Ovary (tissue), 9 donors: Measurements from ENCODE around the gene DGKI. TPM values are rescaled to one million over a fixed set of nuclear protein-coding genes. Genes with fewer than 3 reads are reported as not detected.

Source experiments
- DNase-seq, 5 donors: peaks; one replicate each; pipeline ENCODE4 v3.0.0-alpha.2; 2019 to 2020
- H3K27ac ChIP-seq, 2 donors: fragments of 200-600 bp; one replicate each; pipeline versions ENCODE4 v1.5.1 to v1.8.0; 2019 to 2022
- H3K27me3 ChIP-seq: fragments of 200-600 bp; one replicate; pipeline ENCODE4 v1.8.0; 2022
- H3K36me3 ChIP-seq: fragments of 200-600 bp; sonication (generic); one replicate; pipeline ENCODE4 v1.5.1; 2019
- H3K4me1 ChIP-seq: one replicate; pipeline ENCODE4 v1.8.1; 2013; ENCODE audit warnings: mild to moderate bottlenecking, moderate library complexity; ENCODE audit not compliant: insufficient read depth
- H3K4me3 ChIP-seq: fragments of 200-600 bp; sonication (generic); one replicate; pipeline ENCODE4 v1.5.1; 2017
- H3K9me3 ChIP-seq, 2 donors: fragments of 200-600 bp in 1 of 2; sonication (generic) in 1 of 2; one replicate each; pipeline versions ENCODE4 v1.5.1 to v1.8.1; 2013 to 2019; ENCODE audit warnings: mild to moderate bottlenecking in 1 of 2, moderate library complexity in 1 of 2
- EP300 ChIP-seq: sonication (generic); formaldehyde crosslinking; IDR thresholded peaks from one replicate; pipeline ENCODE4 v1.6.1; 2017; ENCODE audit warnings: antibody characterized with exemption
- POLR2A ChIP-seq: fragments of 450-650 bp; IDR thresholded peaks from one replicate; pipeline ENCODE4 v1.6.1; 2017; ENCODE audit warnings: antibody characterized with exemption, mild to moderate bottlenecking, moderate library complexity
- WGBS, 3 donors: extraction: QIAGEN DNeasy Blood & Tissue Kit in 1 of 3; methylation state at CpG; one replicate each; pipeline versions ENCODE4 v1.1.5 to v1.1.7; 2013 to 2017; 5-methylcytosine and 5-hydroxymethylcytosine counted together
- intact Hi-C, 4 donors: fragments of 100-400 bp; cut with DNase I; formaldehyde crosslinking; loops; one replicate each; pipeline versions ENCODE4 v1.11.0 to v1.15.1; 2022 to 2023
- polyA plus RNA-seq, 2 donors: library from polyadenylated mRNA; stranded (reverse); fragments of 200-250 nt in 1 of 2; fragments of 350-450 nt in 1 of 2; fragmentation: Illumina TruSeq in 1 of 2; extraction: RNeasy Lipid Tissue Mini Kit (QIAGEN cat#74804) in 1 of 2; gene quantifications; one replicate each; pipeline ENCODE4 v1.2.3, GENCODE V29; 2013 to 2014
- total RNA-seq, 7 donors: library from RNA; depleted of rRNA in 2 of 7; stranded (reverse); fragments of >200 nt in 2 of 7; fragmentation: NEBNext Ultra II Directional in 3 of 7; extraction: Animal tissue kit (Norgen Biotek cat#: 25700) in 3 of 7; gene quantifications; one replicate each; pipeline versions ENCODE4 v1.1.0 to v1.2.4, GENCODE V29; 2016 to 2023
- TF ChIP-seq, protein P1 (sequence below), 3 donors: fragments of 450-650 bp in 2 of 3; fragments of 200-600 bp in 1 of 3; IDR thresholded peaks; one replicate each; pipeline versions ENCODE4 v1.5.1 to v1.8.0; 2016 to 2022; ENCODE audit warnings: antibody characterized with exemption in 3 of 3, mild to moderate bottlenecking in 1 of 3
- donor health status: DM: no; HTN: no; CAD: no; lungs with moderate emphysema.
- donor health status: DM: no; HTN: no; CAD: no.
- donor health status: Bipolar disorder and iron deficiency.
- donor health status: DM: yes; HTN: yes; CAD: no.
- donor health status: DM: no; HTN: no; CAD: no.
- donor health status: DM: yes; HTN: yes; CAD: no.

Gene DGKI
- total and polyA plus RNA-seq, 9 donors: 0.10 to 1.3 (median 0.29) TPM

DNA sequence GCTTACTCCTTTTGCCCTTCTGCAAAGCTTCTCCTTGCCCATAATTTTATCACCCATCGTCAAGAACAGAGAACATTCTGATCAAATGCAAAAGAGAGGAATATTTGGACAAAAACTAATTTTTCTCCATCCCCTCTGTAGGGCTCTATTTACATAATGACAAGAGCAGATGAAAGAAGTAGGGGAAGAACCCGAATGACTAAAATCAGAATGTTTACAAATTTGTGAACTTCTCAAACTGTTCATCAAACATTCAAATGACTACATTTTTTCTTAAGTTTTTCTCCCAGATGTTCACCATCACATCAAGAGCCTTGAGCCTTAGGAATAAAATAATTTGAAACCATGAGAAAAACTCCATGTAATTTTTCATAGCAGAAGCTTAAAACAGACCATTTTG lies 119.4 kb downstream of the DGKI start:
- intact Hi-C loops: no loop called here
- H3K27me3 ChIP-seq: no peaks in the 10 kb centered on the region
- no peak overlapping the region for H3K27ac ChIP-seq
- H3K4me3 ChIP-seq: no peak overlapping the region
- TF ChIP-seq, protein P1, sequence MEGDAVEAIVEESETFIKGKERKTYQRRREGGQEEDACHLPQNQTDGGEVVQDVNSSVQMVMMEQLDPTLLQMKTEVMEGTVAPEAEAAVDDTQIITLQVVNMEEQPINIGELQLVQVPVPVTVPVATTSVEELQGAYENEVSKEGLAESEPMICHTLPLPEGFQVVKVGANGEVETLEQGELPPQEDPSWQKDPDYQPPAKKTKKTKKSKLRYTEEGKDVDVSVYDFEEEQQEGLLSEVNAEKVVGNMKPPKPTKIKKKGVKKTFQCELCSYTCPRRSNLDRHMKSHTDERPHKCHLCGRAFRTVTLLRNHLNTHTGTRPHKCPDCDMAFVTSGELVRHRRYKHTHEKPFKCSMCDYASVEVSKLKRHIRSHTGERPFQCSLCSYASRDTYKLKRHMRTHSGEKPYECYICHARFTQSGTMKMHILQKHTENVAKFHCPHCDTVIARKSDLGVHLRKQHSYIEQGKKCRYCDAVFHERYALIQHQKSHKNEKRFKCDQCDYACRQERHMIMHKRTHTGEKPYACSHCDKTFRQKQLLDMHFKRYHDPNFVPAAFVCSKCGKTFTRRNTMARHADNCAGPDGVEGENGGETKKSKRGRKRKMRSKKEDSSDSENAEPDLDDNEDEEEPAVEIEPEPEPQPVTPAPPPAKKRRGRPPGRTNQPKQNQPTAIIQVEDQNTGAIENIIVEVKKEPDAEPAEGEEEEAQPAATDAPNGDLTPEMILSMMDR (IDR thresholded peaks at IDR 0.05): no peak
- no peak for TF ChIP-seq POLR2A
- no peak for TF ChIP-seq EP300
- no peaks in the 10 kb centered on the region for H3K36me3 ChIP-seq
- 6 to 24% (median 20%) methylated on average over 2 of the region's 2 CpGs for WGBS, 3 donors
- no peak for DNase-seq
- H3K9me3 ChIP-seq: no peaks in the 10 kb centered on the region
- no peaks in the 10 kb centered on the region for H3K4me1 ChIP-seq

DNA sequence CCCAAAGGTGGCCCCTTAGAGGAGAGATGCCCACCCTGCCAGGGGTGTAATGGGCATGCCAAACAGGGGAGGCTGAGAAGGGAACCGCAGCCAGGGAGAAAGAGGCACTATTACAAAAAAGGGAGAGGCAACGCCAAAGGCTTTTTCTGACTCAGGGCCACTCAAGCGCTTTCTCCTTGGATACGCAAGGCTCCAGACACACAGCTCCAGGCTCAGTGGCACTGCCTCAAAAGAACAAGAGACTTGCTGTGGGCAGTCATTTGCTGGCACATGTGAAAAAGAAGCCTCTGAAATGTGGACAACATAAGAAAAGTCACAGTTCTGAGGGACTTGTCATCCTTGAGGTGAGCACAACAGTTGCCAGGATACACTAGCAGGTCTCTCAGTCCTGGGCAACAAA lies 128.4 kb downstream of the DGKI start:
- WGBS, 3 donors: 78 to 84% (median 83%) methylated on average over 4 of the region's 4 CpGs
- no peaks in the 10 kb centered on the region for H3K9me3 ChIP-seq
- H3K4me3 ChIP-seq: no peak overlapping the region
- intact Hi-C loops: no loop called here
- H3K4me1 ChIP-seq: no peaks in the 10 kb centered on the region
- no peak overlapping the region for H3K27ac ChIP-seq
- DNase-seq: no peak
- H3K27me3 ChIP-seq: no peaks in the 10 kb centered on the region
- no peaks in the 10 kb centered on the region for H3K36me3 ChIP-seq
- TF ChIP-seq, protein P1 (IDR thresholded peaks at IDR 0.05): no peak
- TF ChIP-seq POLR2A (no peak), EP300 (no peak)

DNA sequence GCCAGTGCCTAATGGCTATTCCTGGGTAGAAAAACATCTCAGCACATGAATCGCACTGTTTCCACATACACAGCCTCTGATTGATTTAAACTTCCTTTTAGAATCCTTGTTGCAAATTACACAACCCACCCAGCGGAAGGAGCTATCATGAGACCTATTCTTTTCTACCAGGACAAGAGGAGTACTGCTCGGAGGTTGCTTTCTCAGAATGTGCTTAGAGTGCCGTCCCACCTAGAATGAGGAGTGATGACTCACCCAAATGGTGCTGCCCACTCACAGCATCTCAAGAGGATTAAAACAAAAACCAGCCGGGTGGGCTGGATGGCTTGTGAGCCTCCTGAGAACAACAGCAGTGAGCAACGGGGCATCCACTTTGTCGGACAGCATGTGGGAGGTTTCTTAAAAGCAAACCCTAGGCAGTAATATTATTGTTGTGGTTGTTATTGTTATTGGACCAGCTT lies 128.9 kb downstream of the DGKI start:
- no peak overlapping the region for H3K27ac ChIP-seq
- no peak for DNase-seq
- no peaks in the 10 kb centered on the region for H3K27me3 ChIP-seq
- 30 to 40% (median 33%) methylated on average over 7 of the region's 7 CpGs for WGBS, 3 donors
- TF ChIP-seq, protein P1 (IDR thresholded peaks at IDR 0.05): no peak
- TF ChIP-seq EP300 (no peak), POLR2A (no peak)
- H3K36me3 ChIP-seq: no peaks in the 10 kb centered on the region
- H3K9me3 ChIP-seq: no peaks in the 10 kb centered on the region
- H3K4me1 ChIP-seq: no peaks in the 10 kb centered on the region
- no peak overlapping the region for H3K4me3 ChIP-seq
- intact Hi-C loops: no loop called here

DNA sequence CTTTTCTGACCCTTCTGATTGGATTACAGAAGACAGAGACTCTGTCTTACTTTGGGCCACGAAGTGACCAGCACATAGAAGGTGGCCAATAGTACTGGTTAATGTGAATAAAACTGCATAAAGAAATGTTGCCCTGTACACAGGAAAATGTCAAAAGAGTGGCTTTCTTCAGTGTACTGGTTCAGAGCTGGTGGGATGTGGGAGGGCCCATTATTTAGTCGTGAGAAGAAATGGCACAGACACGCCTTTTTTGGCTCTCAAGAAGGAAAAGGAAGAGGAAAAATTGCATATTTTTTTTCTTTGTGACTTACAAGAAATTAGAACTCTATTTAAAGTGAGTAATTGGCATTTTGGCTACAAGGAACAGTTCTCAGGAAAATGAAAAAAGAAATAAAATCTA lies 129.7 kb downstream of the DGKI start:
- no peak overlapping the region for H3K27ac ChIP-seq
- 55 to 63% (median 58%) methylated on average over 3 of the region's 3 CpGs for WGBS, 3 donors
- no peak for DNase-seq
- no peaks in the 10 kb centered on the region for H3K4me1 ChIP-seq
- no peak for TF ChIP-seq EP300
- TF ChIP-seq, protein P1 (IDR thresholded peaks at IDR 0.05): no peak
- TF ChIP-seq POLR2A: no peak
- intact Hi-C loops: no loop called here
- H3K9me3 ChIP-seq: no peaks in the 10 kb centered on the region
- no peak overlapping the region for H3K4me3 ChIP-seq
- H3K27me3 ChIP-seq: no peaks in the 10 kb centered on the region
- no peaks in the 10 kb centered on the region for H3K36me3 ChIP-seq
